ENCODE results near the gene TMEM121B.

- TF ChIP-seq POLR2A (IDR thresholded peaks at IDR 0.05) = no peak
- TF ChIP-seq CTCF (IDR thresholded peaks at IDR 0.05) = no peak
Observed at GRCh38 chr22:17164392-17165024, 43.3 kb upstream of the TMEM121B start.
